GM21619 (cell line): ENCODE results near the gene SAFB.
"Not testable (repeated sequence)": the region's sequence is repeated elsewhere in the genome, so short reads cannot be mapped to it uniquely, and the experiment has no call there.

Experiments
- ATAC-seq: cut with Tn5 transposase; IDR thresholded peaks from one replicate; pipeline ENCODE4 v1.9.1; 2021; ENCODE audit not compliant: unreplicated experiment

SAFB gene

DNA sequence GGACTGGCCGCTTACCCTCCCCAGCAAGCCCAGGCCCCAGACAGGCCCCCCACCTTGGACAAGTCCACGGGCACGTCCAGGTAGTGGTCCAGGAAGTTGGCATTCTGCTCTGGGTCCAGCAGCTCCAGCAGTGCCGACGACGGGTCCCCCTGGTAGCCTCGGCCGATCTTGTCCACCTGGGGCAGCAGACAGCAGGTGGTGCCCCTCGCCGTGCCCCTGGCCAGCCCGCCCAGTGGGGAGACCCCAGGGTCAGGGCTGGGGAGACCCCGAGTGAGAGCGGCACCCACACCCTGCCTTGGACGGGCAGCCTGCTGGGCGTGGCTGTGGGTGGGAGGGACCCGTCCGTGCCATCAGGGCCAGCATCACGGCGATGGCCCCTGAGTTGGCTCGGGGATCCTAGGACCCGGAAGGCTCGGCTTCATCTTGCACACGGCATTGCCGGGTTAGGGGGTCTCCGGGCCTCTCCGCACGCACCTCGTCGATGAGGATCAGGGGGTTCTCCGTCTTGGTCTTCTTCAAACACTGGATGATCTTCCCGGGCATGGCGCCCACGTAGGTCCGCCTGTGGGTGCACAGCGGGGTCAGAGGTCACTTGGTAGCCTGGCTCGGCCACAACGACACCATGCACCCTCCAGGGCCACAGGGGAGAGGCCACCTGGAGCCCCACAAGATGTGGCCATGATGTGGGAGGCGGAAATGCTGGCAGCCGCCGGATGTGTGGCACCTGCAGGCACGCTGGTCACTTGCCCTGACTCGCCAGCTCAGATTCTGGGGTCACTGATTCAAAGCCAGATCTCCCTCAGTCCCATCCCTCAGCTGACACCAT lies 73.5 kb downstream of the SAFB start:
- no peak for ATAC-seq

DNA sequence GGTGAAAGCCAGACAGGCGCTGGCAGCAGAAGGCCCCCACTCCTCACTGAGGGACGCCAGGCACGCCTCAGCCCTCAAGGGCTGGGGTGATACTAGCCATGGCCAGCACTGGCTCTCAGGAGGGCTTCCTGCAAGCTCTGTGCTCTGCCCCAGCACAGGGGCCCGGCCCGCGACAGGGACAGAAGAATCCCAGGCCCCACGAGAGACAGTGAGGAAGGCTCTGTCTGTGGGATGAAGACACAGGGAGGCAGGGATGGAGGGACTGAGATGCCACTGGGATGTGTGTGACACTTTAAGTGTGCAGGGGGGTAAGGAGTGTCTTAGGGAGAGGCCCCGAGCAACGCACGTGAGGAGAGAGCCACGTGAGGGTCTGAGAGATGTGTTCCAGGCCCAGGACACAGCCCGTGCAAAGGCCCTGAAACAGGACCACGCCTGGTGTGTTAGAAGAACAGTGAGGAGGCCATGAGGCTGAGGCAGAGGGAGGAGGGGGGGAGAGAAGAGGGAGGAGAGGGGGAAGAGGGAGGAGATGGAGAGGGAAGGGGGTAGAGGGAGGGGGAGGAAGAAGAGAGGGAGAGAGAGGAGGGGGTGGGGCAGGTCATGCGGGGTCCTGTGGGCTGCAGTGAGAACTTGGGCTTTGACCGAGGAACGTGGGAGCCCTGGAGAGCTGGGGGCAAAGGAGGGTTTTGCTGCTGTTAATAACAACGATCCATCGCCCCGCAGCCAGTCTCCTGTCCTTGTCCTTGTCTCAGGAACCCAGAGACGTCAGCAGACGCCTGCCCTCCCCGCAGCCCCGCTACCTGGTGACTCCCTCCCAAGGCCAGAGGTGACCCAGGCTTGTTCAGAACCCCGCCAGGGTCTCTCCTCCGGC lies 74.4 kb downstream of the SAFB start:
- no peak for ATAC-seq

DNA sequence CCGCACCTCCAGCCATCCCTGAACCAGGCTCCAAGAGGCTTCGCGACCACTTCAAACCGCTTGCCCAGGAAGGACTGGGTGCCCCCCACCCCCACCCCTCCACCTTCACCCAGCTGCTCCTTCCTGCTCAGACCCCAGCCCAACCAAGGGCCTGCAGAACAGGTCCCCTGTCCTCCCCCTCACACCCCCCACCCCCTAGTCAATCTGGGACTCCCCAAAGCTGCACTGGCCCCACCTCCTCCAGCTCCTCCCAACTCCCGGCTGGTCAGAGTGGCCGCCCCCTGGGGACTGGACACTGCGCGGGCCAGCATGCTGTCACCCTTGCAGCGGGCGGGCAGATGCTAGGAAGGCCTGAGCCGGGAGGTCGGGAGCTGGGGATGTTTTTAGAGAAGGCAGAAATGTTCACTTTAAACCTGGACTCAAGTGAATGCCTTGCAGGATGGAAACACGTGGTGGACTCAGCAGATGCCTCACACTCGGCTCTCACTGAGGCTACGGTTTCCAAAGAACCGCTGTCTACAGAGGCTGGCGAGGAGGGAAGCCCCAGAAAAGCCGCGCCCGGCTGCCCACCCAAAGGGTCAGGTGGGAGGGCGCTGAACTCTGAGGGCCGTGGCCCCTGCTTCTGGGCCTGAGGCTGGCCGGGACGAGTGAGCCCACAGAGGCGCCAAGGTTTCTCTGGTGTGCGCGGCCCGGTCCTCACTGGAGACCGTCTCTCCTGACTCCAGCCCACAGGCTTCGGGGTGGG lies 75.2 kb downstream of the SAFB start:
- ATAC-seq, result no peak

- ATAC-seq, result no peak
These were observed 75.9 kb downstream of the SAFB start for GRCh38 chr19:5698635-5699422.

GRCh38 chr19:5700455-5701092 lies 77.7 kb downstream of the SAFB start:
- no peak for ATAC-seq

GRCh38 chr19:5702053-5702410 lies 79.1 kb downstream of the SAFB start:
- not testable (repeated sequence) for ATAC-seq

GRCh38 chr19:5703819-5704818 lies 81.2 kb downstream of the SAFB start:
- no peak for ATAC-seq

DNA sequence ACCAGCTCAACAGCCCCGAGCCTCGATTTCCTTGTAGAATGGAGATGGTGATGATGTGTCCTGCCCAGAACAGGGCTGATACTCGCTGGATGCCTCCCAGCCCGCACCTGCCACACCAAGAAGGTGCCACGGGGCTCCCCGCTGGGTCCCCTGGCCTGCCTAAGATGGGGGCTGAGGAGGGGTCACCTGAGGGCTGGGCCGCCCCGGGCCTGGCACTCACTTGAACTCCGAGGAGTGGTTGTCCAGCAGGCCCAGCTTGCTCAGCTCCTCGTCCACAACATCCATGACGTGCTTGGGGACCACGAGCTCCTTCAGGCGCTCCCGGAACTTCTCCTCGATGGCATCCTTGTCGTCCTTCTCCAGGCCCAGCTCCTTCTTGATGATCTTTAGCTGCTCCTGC lies 82.7 kb downstream of the SAFB start:
- no peak for ATAC-seq

- ATAC-seq, result no peak
These were observed 84.1 kb downstream of the SAFB start for GRCh38 chr19:5706876-5707573.

DNA sequence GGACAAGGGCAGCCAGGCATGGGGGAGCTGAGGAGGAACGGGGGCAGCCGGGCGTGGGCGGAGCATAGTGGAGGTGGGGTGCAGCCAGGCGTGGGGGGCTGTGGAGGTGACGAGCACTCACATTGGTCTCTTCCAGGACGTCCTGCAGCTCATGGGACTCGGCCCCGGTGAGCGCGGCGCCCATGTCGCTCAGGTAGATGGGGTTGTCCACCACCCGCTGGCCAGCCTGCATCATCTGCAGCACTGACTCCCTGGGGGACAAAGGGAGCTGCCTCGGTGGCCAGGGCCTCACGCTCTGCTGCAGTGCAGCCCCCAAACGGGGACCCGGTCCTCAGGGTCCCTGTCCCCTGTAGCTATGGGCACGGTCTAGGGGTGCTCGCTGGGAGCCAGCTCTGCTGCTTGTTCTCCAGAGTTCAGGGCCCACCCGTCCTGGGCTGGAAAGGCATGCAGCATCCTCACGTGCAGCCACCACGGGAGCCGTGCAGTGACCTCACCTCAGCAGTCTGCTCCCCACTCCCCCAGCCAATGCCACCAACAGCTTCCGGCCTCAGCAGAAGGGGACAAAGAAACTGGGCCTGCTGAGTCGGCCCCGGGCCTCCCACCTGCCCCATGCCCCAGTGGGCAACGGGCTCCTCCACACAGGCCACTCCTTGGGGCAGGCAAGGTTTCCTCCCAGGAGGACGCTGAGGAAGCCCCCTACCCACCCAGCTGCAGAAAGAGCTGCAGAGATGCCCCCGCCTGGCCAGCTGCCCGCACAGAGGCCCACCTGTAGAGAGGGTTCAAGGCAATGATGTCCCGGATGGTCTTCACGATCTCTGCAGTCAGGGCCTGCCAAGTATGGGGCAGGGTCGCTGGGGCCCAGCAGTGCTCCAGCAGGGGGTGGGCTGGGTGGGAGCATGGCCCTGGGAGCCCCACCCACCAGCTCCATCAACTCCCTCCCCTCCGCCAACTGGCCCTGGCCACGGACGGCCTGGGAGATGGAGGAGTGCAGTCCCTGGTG lies 85.0 kb downstream of the SAFB start:
- no peak for ATAC-seq

GRCh38 chr19:5711025-5711424 lies 88.1 kb downstream of the SAFB start:
- ATAC-seq, result no peak

GRCh38 chr19:5711713-5712161 lies 88.9 kb downstream of the SAFB start:
- ATAC-seq, result no peak

DNA sequence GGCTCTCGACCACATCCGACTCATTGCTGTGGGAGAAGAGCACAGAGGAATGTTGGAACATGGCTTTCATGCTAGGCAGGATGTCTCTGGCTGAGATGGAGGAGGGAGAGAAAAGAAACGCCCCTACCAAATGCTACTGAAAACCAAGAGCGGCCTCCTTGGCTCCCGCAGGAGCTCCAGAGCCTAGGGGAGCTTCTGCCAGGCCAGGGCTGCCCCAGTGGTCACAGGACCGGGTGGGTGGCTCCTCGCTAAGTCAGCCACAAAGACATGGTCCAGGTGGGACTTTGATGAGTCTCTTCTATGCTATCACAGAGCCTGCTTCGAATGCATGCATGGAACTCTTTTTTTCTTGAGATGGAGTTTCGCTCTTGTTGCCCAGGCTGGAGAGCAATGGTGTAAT lies 90.3 kb downstream of the SAFB start:
- ATAC-seq, result no peak

DNA sequence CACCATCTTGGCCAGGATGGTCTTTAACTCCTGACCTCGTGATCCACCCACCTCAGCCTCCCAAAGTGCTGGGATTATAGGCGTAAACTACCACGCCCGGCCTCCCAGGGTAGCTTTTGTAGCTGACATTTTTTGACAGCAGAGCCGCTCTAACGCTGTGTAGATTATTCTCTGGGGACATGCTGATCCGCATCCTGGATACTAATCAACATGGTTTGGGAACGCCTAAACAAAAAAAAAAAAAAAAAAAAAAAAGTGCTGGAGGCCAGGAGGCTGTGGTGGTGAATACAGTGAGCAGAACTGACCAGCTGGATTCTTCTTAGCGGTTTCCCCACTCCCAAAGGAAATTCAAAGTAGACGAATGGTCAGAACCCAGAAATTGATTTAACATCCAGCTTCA lies 91.9 kb downstream of the SAFB start:
- ATAC-seq, result no peak

GRCh38 chr19:5717215-5717935 lies 94.5 kb downstream of the SAFB start:
- ATAC-seq, result no peak
